Stromal cell of bone marrow (primary cell): ENCODE data around the gene ACSM5.
"Not testable (repeated sequence)": the region's sequence is repeated elsewhere in the genome, so short reads cannot be mapped to it uniquely, and the experiment has no call there.

Source experiments
- DNase-seq: peaks from one replicate; pipeline ENCODE4 v3.0.0-alpha.2; 2012; ENCODE audit warnings: low read depth

The ACSM5 gene

GRCh38 chr16:20398603-20399002 lies 10.7 kb upstream of the ACSM5 start:
- no peak for DNase-seq

GRCh38 chr16:20399185-20399584 lies 10.1 kb upstream of the ACSM5 start:
- DNase-seq = no peak

- DNase-seq = no peak
Measured at GRCh38 chr16:20401066-20401465, 8.3 kb upstream of the ACSM5 start.

GRCh38 chr16:20401475-20402016 lies 7.8 kb upstream of the ACSM5 start:
- no peak for DNase-seq

GRCh38 chr16:20402651-20403050 lies 6.7 kb upstream of the ACSM5 start:
- no peak for DNase-seq

- DNase-seq = no peak
Measured at GRCh38 chr16:20404637-20405036, 4.7 kb upstream of the ACSM5 start, which contains the start of gene PDILT. Gene PDILT, minus strand, starts transcription at chr16:20404737. Its CDS starts 5,437 bp downstream, at chr16:20399300.

- DNase-seq = no peak
Measured at GRCh38 chr16:20410121-20410723, 888 bp downstream of the ACSM5 start.

GRCh38 chr16:20411055-20411454 lies 1.7 kb downstream of the ACSM5 start:
- no peak for DNase-seq

- peak; percentile 18 for DNase-seq
Measured at GRCh38 chr16:20415541-20415940, 6.2 kb downstream of the ACSM5 start.

GRCh38 chr16:20419093-20419492 lies 9.8 kb downstream of the ACSM5 start:
- not testable (repeated sequence) for DNase-seq

GRCh38 chr16:20421748-20422147 lies 12.4 kb downstream of the ACSM5 start:
- not testable (repeated sequence) for DNase-seq

- not testable (repeated sequence) for DNase-seq
Measured at GRCh38 chr16:20423772-20424128, 14.4 kb downstream of the ACSM5 start.

GRCh38 chr16:20424129-20424866 lies 15.0 kb downstream of the ACSM5 start:
- no peak for DNase-seq

GRCh38 chr16:20427401-20427797 lies 18.1 kb downstream of the ACSM5 start:
- not testable (repeated sequence) for DNase-seq

- DNase-seq = not testable (repeated sequence)
Measured at GRCh38 chr16:20429499-20429898, 20.2 kb downstream of the ACSM5 start.

GRCh38 chr16:20430480-20430879 lies 21.1 kb downstream of the ACSM5 start:
- DNase-seq = not testable (repeated sequence)

- no peak for DNase-seq
Measured at GRCh38 chr16:20430948-20431347, 21.6 kb downstream of the ACSM5 start.

GRCh38 chr16:20438950-20439349 lies 29.6 kb downstream of the ACSM5 start:
- DNase-seq = not testable (repeated sequence)

- not testable (repeated sequence) for DNase-seq
Measured at GRCh38 chr16:20439820-20440231, 30.5 kb downstream of the ACSM5 start.

GRCh38 chr16:20440731-20441130 lies 31.4 kb downstream of the ACSM5 start:
- not testable (repeated sequence) for DNase-seq

- DNase-seq = no peak
Measured at GRCh38 chr16:20441191-20441590, 31.9 kb downstream of the ACSM5 start.

GRCh38 chr16:20441859-20442258 lies 32.5 kb downstream of the ACSM5 start:
- DNase-seq = not testable (repeated sequence)
